Chondrocyte (in vitro differentiated cells): ENCODE measurements around the gene CCDC57. TPM values are rescaled to one million over a fixed set of nuclear protein-coding genes. Genes with fewer than 3 reads are reported as not detected.
"Not testable (repeated sequence)": the region's sequence is repeated elsewhere in the genome, so short reads cannot be mapped to it uniquely, and the experiment has no call there.

Experiments
- DNase-seq: peaks from one replicate; pipeline ENCODE4 v3.0.0; 2021; ENCODE audit warnings: mixed read lengths, low spot score
- H3K27ac Mint-ChIP-seq: one replicate; pipeline ENCODE4 v1.8.0; 2021; ENCODE audit warnings: mild to moderate bottlenecking, moderate library complexity, mixed read lengths; ENCODE audit not compliant: unreplicated experiment
- H3K27me3 Mint-ChIP-seq: 2 replicates; pipeline ENCODE4 v1.8.0; 2021; ENCODE audit warnings: low read depth, mixed read lengths
- H3K36me3 Mint-ChIP-seq: 2 replicates; pipeline ENCODE4 v1.8.0; 2021; ENCODE audit warnings: low read depth, mixed read lengths
- H3K4me1 Mint-ChIP-seq: 2 replicates; pipeline ENCODE4 v1.8.0; 2021; ENCODE audit warnings: low read depth, mild to moderate bottlenecking, mixed read lengths
- H3K4me3 Mint-ChIP-seq: one replicate; pipeline ENCODE4 v1.8.0; 2021; ENCODE audit warnings: mild to moderate bottlenecking, moderate library complexity, mixed read lengths; ENCODE audit not compliant: unreplicated experiment
- H3K9me3 Mint-ChIP-seq: 2 replicates; pipeline ENCODE4 v1.8.0; 2021; ENCODE audit warnings: low read depth, mixed read lengths
- CTCF ChIP-seq: fragments of 200-600 bp; sonication (generic); IDR thresholded peaks from 2 replicates; pipeline ENCODE4 v1.5.0; 2021; ENCODE audit warnings: antibody characterized with exemption, mild to moderate bottlenecking, moderate library complexity
- total RNA-seq: library from RNA; stranded (reverse); gene quantifications from 3 replicates; pipeline ENCODE4 v1.2.1, GENCODE V29; 2021

Gene CCDC57
- total RNA-seq, 1 donor from 2014 or later, result 23.5 TPM

DNA sequence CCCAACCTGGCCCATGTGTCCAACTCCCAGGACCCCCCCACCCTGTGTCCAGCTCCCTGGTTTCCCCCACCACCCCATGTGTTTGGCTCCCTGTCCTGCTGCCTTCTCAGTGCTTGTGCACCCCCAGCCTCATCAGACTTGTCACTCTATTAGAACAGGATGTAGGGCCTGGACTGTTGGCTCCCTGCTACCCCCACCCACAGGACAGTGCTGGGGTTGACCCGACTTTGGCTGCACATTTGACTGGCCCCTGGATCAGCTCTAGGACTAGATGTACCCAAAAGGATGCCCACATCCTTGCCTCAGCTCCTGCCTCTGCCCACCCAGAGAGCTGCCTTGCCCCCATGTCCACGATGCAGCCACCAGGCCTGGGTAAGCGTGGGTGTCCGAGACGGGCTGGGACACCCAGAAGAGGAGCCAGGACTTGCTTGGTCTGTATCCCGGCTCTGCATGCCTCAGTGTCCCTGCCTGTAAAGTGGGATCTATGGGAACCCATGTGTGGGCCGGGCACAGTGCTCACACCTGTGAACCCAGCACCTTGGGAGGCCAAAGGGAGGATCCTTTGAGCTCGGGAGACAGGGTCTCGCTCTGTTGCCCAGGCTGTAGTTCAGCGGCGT is 1.5 kb upstream of the CCDC57 start:
- peaks cover 44% of the 10 kb centered on the region for H3K4me1 Mint-ChIP-seq
- H3K27me3 Mint-ChIP-seq, result no peaks in the 10 kb centered on the region
- no peaks in the 10 kb centered on the region for H3K36me3 Mint-ChIP-seq
- H3K9me3 Mint-ChIP-seq, result no peaks in the 10 kb centered on the region
- peak overlapping the region; percentile 41 for H3K4me3 Mint-ChIP-seq
- no peak overlapping the region for H3K27ac Mint-ChIP-seq
- DNase-seq, result no peak
- no peak for TF ChIP-seq CTCF

GRCh38 chr17:82213251-82214011 is 789 bp upstream of the CCDC57 start:
- peaks cover 44% of the 10 kb centered on the region for H3K4me1 Mint-ChIP-seq
- DNase-seq, result no peak
- no peaks in the 10 kb centered on the region for H3K9me3 Mint-ChIP-seq
- no peaks in the 10 kb centered on the region for H3K36me3 Mint-ChIP-seq
- H3K27ac Mint-ChIP-seq, result peak overlapping the region; percentile 81
- no peak for TF ChIP-seq CTCF
- H3K4me3 Mint-ChIP-seq, result peak overlapping the region; percentile 68
- H3K27me3 Mint-ChIP-seq, result no peaks in the 10 kb centered on the region

DNA sequence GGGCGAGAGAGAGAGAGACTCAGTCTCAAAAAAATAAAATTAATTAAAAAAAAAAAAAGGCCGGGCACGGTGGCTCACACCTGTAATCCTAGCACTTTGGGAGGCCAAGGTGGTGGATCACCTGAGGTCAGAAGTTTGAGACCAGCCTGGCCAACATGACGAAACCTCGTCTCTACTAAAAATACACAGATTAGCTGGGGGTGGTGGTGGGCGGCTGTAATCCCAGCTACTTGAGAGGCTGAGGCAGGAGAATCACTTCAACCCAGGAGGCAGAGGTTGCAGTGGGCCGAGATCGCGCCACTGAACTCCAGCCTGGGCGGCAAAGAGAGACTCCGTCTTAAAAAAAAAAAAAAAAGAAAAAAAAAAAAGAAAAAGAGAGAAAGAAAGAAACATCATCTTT is 2.0 kb downstream of the CCDC57 start:
- not testable (repeated sequence) for H3K4me3 Mint-ChIP-seq, H3K27ac Mint-ChIP-seq, H3K9me3 Mint-ChIP-seq, H3K27me3 Mint-ChIP-seq, DNase-seq, H3K36me3 Mint-ChIP-seq
- H3K4me1 Mint-ChIP-seq, result peaks cover 32% of the 10 kb centered on the region

DNA sequence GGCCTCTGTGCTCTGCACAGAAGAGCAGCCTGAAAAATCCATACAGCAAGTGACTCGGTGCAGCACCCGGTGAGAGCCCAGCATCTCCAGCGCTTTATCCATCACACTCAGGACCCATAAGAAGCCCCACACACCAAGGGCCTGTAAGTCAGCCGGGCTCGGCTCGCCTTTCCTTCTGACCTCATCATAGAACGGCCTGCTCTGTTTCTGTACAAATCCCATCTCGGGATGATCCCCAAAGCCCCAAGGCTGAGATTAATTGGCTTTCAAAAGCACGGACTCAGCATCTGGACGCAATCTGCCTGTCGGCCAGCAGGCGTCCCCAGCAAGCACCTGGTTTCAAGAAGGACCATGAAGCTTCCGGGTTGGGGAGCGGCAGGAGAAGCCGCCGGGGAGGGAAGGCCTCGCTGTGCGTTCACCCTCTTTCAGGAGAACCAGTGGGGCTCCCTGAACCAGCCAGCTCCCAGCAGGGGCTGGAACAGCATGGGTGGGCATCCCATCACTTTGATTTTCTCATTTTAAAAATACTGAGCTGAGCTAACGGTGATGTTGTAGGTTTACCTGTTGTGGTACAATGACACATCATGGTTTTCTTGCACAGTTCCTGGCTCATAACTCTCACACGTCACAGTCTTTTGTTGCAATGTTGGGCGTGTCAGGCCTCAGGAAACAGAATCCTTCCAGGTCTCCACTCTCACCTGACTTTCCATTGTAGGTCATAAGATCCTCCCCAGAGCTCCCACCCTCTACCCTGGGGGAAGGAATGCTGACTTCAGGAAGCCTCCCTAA is 6.7 kb downstream of the CCDC57 start:
- H3K4me3 Mint-ChIP-seq, result no peak overlapping the region

More for the DNA sequence above, 6.7 kb downstream of the CCDC57 start:
- peak; percentile 92 for TF ChIP-seq CTCF
- Mint-ChIP-seq H3K27ac (peak overlapping the region; percentile 77), H3K36me3 (peaks cover 3% of the 10 kb centered on the region), H3K4me1 (peaks cover 19% of the 10 kb centered on the region), H3K27me3 (no peaks in the 10 kb centered on the region), H3K9me3 (no peaks in the 10 kb centered on the region)
- DNase-seq, result no peak
